ENCODE results near the gene LRRC1. TPM values are rescaled to one million over a fixed set of nuclear protein-coding genes. Genes with fewer than 3 reads are reported as not detected.

Gene LRRC1
- total RNA-seq, 2 experiments from 2014 or later, result 1.5 to 2.6 TPM

DNA sequence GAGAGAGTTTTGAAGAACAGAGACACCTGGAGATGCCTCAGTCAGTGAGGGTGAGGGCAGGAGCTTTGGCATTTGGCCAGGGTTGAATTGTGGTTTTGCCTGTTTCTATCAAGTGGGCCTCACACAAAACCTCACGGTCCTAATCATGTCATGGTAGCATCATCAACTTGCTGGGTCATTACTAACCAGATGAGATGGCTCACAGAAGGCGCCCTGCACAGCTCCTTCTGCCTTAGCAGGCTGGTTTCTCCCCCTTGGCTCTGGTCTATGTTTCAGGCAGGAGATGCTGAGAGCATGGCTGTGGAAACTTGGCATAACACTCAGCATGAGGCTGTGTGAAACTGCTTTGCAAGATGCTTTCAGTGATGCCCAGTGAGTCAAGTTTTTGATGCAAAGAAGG is 99.3 kb downstream of the LRRC1 start:
- peak; percentile 47 for DNase-seq
- peaks cover 7% of the 10 kb centered on the region for H3K36me3 Mint-ChIP-seq
- no peaks in the 10 kb centered on the region for H3K27me3 Mint-ChIP-seq
- H3K27ac Mint-ChIP-seq, result no peak overlapping the region
- H3K4me3 Mint-ChIP-seq, result no peak overlapping the region
- H3K4me1 Mint-ChIP-seq, result peaks cover 14% of the 10 kb centered on the region
- no peaks in the 10 kb centered on the region for H3K9me3 Mint-ChIP-seq

DNA sequence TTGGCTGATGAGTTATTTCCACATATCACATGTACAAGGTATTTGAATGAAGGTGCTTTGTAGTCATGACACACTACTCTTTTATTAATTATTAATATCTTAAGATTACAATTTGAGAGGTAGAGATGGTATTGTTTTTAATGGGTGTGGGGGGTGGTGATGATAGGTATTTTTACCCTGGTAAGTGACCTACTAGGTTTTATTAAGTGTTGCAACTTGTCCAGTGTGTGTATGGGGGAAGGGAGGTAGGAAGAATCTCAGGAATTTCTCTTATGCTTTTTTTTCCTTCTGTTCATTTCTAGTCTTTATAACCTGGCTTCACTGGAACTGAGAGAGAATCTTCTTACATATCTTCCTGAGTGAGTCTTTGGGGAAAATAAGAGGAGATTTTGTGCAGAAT is 101.4 kb downstream of the LRRC1 start:
- DNase-seq, result no peak
- Mint-ChIP-seq H3K4me1 (peaks cover 14% of the 10 kb centered on the region), H3K9me3 (no peaks in the 10 kb centered on the region), H3K4me3 (no peak overlapping the region), H3K27ac (no peak overlapping the region), H3K36me3 (peaks cover 9% of the 10 kb centered on the region), H3K27me3 (no peaks in the 10 kb centered on the region)

DNA sequence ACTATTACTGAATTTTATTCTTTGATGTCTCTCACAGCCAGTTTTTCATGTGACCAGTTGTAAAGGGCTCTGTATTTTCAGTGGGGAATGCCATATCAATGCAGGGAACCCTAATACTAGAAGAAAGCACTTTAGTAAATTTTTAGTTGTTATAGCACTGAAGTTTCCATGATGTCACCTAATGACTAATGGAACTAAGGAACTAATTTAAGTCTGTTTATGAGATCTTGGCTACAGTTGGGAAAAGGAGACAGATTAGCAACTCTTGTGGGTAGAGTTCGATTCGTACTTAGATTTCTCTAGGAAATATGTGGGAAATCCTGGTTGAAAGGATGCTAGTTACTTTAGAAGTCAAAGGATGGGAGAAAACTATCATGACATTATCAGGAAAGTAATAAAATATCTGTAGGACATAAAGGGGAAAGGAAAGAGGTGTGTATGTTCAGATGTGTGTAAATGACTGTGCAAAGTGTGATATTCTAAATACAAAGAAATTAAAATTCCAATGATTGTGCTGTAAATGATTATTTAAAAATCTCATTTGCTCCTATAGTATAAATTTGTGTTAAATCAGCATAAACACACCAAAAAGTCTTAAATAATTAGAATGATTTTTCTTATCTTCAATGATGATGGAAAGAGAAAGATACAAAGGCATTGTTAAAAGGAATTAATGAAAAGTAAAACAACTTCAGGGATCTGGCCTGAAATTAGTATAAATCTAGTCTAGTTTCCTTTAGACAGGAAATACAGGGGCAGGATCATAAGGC is 103.4 kb downstream of the LRRC1 start:
- Mint-ChIP-seq H3K4me3 (no peak overlapping the region), H3K27ac (no peak overlapping the region), H3K27me3 (no peaks in the 10 kb centered on the region), H3K9me3 (no peaks in the 10 kb centered on the region), H3K4me1 (peaks cover 8% of the 10 kb centered on the region), H3K36me3 (peaks cover 9% of the 10 kb centered on the region)
- no peak for DNase-seq

DNA sequence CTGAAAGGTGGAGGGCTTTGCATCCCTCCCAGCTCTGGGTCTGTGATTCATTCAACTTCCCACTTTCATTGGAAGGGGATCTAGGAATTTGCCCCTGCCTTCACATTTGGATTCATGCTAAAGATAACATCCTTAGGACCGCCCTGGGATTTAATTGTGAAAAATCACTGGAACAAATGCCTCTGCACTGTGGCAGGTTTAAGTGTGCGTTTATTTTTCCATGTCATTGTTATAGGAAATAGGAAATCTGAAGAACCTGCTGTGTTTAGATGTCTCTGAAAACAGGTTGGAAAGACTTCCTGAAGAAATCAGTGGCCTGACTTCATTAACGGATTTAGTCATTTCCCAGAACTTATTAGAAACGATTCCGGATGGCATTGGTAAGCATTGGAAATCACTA is 104.7 kb downstream of the LRRC1 start:
- peaks cover 3% of the 10 kb centered on the region for H3K4me1 Mint-ChIP-seq
- H3K36me3 Mint-ChIP-seq, result peaks cover 9% of the 10 kb centered on the region
- no peak overlapping the region for H3K4me3 Mint-ChIP-seq
- no peak for DNase-seq
- H3K9me3 Mint-ChIP-seq, result no peaks in the 10 kb centered on the region
- no peak overlapping the region for H3K27ac Mint-ChIP-seq
- H3K27me3 Mint-ChIP-seq, result no peaks in the 10 kb centered on the region

DNA sequence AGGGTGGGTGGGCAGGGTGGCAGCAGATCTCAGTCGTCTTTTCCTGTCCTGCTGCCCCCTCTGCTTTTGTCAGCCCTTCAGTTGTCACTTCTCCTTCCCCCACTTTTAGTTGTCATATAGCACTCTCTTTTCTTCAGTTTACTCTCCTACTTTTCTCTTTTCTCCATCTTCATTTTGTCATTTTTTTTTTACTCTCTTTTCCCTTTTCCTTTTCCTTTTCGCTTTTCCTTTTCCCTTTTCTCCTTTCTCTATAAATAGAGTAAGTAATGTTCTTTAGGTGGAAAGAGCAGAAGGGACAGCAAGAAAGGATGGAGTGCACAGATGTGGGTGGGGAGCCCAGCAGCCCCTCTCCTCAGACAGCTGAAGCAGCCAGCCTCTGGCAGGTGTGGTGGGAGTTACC is 108.6 kb downstream of the LRRC1 start:
- DNase-seq, result no peak
- H3K4me1 Mint-ChIP-seq, result no peaks in the 10 kb centered on the region
- no peak overlapping the region for H3K27ac Mint-ChIP-seq

DNA sequence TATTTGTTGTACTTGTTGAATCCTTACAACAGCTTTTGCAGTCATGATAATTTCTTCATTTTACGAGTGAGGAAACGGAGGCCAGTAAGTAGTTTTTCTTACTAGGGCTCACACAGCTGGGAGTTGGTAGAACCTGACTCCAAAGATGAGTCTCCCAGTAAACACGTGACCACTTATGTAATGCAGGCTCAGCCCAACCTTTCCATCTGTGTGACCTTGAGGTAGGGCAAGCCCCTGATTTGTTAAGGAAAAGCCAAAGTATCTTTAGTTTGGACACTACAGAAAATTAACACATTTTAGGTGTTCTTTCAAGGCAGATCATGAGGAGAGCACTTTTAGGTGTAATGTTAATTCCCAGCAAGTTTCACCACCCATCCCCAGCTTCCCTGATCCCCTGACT is 111.3 kb downstream of the LRRC1 start:
- Mint-ChIP-seq H3K4me3 (no peak overlapping the region), H3K27me3 (no peaks in the 10 kb centered on the region)
- DNase-seq, result no peak

More for the DNA sequence above, 108.6 kb downstream of the LRRC1 start:
- no peak overlapping the region for H3K4me3 Mint-ChIP-seq
- H3K9me3 Mint-ChIP-seq, result no peaks in the 10 kb centered on the region
- peaks cover 7% of the 10 kb centered on the region for H3K36me3 Mint-ChIP-seq
- H3K27me3 Mint-ChIP-seq, result no peaks in the 10 kb centered on the region

DNA sequence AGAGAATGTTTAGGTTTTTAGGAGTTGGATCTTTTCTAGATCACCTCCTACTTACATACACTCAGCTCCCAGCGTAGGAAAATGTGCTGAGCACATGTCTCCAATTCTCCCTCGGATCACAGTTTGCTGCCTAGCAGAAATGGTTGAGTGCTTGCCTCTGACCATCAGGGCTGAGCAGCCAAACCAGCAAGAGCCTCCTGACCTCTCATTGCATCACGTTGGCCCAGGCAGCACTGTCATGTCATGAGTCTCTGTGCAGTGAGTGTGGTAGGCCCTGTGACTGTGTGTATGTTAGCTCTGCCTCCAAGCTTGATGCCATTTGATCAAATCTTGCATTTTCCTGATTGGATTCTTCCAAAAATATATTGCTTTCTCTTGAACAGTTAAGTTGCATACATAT is 112.0 kb downstream of the LRRC1 start:
- DNase-seq, result no peak
- no peak overlapping the region for H3K4me3 Mint-ChIP-seq
- H3K27me3 Mint-ChIP-seq, result no peaks in the 10 kb centered on the region

More for the DNA sequence above, 111.3 kb downstream of the LRRC1 start:
- H3K36me3 Mint-ChIP-seq, result peaks cover 4% of the 10 kb centered on the region
- H3K27ac Mint-ChIP-seq, result no peak overlapping the region
- no peaks in the 10 kb centered on the region for H3K4me1 Mint-ChIP-seq
- H3K9me3 Mint-ChIP-seq, result no peaks in the 10 kb centered on the region

DNA sequence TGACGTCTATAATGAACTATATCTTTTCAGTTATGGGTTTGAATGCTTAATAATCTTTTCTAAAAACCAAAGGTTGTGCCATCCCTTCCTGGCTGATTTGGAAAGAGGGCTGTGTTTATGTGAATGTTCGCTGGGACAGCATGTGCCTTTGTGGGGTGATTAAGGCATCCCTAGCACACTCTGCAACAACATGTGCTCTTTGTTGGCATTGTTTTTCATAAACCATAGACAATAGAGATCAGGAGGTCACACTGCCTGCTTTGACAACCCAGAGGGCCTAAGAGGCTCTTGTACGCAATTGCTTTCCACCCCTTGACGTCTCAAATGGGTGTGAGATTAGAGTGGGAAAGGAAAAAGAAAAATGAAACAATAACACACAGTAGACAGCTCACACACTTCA is 116.0 kb downstream of the LRRC1 start:
- Mint-ChIP-seq H3K4me3 (no peak overlapping the region), H3K4me1 (no peaks in the 10 kb centered on the region), H3K27me3 (no peaks in the 10 kb centered on the region), H3K36me3 (no peaks in the 10 kb centered on the region), H3K9me3 (no peaks in the 10 kb centered on the region), H3K27ac (no peak overlapping the region)
- no peak for DNase-seq

More for the DNA sequence above, 112.0 kb downstream of the LRRC1 start:
- Mint-ChIP-seq H3K36me3 (peaks cover 4% of the 10 kb centered on the region), H3K27ac (no peak overlapping the region), H3K9me3 (no peaks in the 10 kb centered on the region), H3K4me1 (no peaks in the 10 kb centered on the region)

DNA sequence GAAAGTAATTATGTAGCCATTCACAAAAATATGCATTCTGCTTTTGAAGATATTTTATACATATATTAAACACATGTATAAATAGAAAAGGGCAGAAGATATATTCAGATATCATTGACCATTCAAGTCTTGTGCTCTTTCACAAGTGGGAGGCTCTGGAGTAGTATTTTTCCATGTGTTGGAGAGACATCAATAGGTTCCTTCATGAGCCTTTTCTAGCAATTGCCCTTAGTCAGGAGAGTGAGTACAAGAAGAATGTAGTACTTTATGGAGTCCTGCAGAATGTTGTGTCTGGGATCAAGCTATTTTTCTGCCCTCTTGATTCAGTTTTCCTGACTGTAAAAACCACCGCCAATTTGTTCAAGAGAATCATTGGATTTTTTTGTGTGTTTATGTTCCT is 117.9 kb downstream of the LRRC1 start:
- no peak for DNase-seq
- H3K27me3 Mint-ChIP-seq, result no peaks in the 10 kb centered on the region
- no peaks in the 10 kb centered on the region for H3K4me1 Mint-ChIP-seq
- no peak overlapping the region for H3K27ac Mint-ChIP-seq
- no peaks in the 10 kb centered on the region for H3K36me3 Mint-ChIP-seq
- no peaks in the 10 kb centered on the region for H3K9me3 Mint-ChIP-seq
- H3K4me3 Mint-ChIP-seq, result no peak overlapping the region

DNA sequence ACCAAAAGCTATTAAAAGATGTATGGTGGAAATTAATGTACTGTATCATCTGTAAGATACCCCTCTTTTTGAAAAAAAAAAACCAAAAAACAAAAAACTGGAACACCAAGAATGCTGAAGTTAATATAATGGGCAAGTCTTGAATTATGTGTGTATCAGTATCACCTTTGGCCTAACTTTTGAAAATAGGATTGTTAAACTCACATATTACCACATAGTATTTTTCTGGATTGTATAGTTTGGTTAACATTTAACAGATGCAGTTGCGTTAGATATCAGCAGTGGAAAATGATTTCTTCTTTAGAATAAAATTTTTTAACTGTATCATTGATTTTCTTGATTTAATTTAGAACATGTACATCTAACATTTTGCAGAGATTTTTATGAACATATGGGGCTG is 118.5 kb downstream of the LRRC1 start:
- H3K4me3 Mint-ChIP-seq, result no peak overlapping the region
- H3K27me3 Mint-ChIP-seq, result no peaks in the 10 kb centered on the region
- no peaks in the 10 kb centered on the region for H3K9me3 Mint-ChIP-seq
- H3K36me3 Mint-ChIP-seq, result no peaks in the 10 kb centered on the region
- no peak overlapping the region for H3K27ac Mint-ChIP-seq
- no peaks in the 10 kb centered on the region for H3K4me1 Mint-ChIP-seq
- DNase-seq, result no peak

DNA sequence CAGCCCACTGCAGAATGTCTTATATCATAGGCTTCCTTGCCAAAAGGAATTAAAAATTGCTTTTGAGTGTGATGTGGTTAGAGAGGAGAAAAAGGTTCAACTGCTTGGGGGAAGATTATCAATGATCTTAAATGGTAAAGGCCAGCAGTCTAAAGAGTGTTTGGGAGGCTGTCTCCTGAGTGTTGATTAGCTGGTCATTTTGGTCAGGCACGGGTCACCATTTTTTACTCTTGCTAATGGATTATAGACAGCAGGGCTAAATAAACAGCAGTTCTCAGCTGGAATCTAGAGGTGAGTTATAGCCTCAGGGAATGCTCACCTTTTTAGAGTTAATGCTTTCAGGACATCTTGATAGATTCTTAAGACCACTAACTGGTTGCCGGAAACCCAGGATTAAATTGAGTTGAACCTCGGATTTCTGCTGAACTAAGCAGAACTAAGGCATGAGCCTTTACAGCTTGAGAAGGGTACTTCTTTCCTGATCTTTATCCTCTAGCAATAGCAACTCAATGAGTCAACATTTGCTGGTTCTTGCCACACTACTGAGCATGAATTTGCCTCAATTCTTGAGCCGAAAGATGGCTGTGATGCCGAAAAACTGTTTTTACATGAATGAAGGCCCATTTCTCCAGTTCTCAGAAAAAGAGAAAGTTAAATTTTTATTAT is 120.4 kb downstream of the LRRC1 start:
- DNase-seq, result no peak
- H3K36me3 Mint-ChIP-seq, result no peaks in the 10 kb centered on the region
- no peak overlapping the region for H3K4me3 Mint-ChIP-seq
- H3K27ac Mint-ChIP-seq, result no peak overlapping the region
- no peaks in the 10 kb centered on the region for H3K4me1 Mint-ChIP-seq
- H3K9me3 Mint-ChIP-seq, result no peaks in the 10 kb centered on the region
- no peaks in the 10 kb centered on the region for H3K27me3 Mint-ChIP-seq

DNA sequence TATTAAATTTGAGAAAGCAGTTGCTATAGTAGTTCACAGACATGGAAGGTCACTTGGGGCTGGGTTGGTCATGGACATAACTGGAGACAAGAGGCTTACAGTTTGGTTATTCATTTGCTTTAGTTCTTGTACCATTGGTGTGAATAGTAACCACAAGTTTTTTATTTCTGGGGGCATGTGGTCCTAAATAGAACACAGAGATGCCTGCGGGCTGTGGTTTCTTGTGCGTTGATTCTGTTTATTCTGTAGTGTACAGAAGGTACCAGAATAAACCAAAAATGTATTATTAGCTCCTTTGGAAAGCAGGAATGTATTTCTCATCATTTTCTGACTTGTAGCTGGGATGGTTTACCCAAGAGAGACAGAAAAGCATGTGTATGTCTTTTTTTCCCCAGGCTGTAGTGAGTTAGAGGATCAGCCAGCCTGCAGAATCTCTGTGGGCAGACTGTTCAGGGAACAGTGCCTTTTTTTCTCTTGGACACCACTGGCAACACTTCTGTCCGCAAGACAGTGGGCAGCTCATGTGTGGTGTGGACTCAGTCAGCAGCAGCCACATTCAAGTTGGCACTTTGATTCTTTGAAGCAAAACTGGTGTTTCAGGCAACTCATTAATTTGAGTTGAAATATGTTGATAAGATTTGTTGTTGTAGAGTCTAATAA is 122.1 kb downstream of the LRRC1 start:
- no peaks in the 10 kb centered on the region for H3K36me3 Mint-ChIP-seq
- no peak for DNase-seq
- no peaks in the 10 kb centered on the region for H3K27me3 Mint-ChIP-seq
- no peak overlapping the region for H3K27ac Mint-ChIP-seq
- no peaks in the 10 kb centered on the region for H3K4me1 Mint-ChIP-seq
- H3K9me3 Mint-ChIP-seq, result no peaks in the 10 kb centered on the region
- no peak overlapping the region for H3K4me3 Mint-ChIP-seq

DNA sequence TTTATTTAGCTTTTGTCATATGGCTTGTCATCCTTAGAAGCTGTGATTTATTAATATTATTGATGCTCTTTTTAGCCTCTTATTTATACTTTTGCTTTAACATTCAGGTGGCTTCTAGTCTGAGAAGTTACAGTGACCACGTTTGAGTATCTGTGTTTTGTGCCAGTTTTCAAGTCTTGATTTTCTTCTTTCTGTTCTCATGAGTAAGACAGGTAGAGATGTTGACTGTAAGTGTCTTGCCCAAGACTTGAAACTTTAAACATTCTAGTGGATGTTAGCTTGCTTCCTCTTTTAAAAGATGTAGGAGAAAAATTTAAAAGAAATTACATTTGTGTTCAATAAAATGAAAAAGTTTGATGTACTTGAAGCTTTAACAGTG is 122.6 kb downstream of the LRRC1 start:
- Mint-ChIP-seq H3K4me3 (no peak overlapping the region), H3K27me3 (no peaks in the 10 kb centered on the region), H3K36me3 (no peaks in the 10 kb centered on the region), H3K4me1 (no peaks in the 10 kb centered on the region), H3K27ac (no peak overlapping the region), H3K9me3 (no peaks in the 10 kb centered on the region)
- DNase-seq, result no peak

DNA sequence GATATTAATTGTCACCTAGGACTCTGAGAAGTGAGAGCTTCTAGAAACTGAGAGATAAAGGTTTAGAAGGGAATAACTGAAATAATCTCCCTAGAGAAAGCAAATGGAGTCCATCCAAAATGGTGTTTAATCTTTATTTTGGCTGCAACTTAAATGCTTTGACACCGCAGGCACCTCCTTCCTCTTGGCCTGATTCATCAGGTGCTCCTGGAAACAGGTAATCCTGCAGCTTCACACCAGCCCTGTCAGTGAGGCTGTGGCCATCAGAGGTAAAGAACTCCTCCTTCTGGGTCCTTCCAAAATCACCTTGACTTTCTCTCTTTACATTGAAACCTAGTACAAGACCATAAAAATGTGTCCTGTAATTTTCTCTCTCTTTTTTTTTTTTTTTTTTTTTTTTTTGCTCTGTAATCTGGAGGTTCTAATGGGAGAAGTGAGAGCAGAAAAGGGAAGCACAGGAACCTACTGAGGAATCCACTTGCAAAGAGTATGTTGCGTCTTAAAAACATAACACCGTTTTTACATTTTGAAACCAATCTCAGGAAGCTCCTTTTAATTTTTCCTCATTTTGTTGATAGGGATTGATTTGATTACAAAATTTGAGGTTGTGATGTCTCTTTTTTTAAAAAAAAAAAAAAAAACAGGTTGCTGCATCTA is 124.2 kb downstream of the LRRC1 start:
- no peak for DNase-seq
- H3K4me3 Mint-ChIP-seq, result no peak overlapping the region
- H3K36me3 Mint-ChIP-seq, result no peaks in the 10 kb centered on the region
- H3K4me1 Mint-ChIP-seq, result no peaks in the 10 kb centered on the region
- H3K27ac Mint-ChIP-seq, result no peak overlapping the region
- no peaks in the 10 kb centered on the region for H3K27me3 Mint-ChIP-seq
- H3K9me3 Mint-ChIP-seq, result no peaks in the 10 kb centered on the region

DNA sequence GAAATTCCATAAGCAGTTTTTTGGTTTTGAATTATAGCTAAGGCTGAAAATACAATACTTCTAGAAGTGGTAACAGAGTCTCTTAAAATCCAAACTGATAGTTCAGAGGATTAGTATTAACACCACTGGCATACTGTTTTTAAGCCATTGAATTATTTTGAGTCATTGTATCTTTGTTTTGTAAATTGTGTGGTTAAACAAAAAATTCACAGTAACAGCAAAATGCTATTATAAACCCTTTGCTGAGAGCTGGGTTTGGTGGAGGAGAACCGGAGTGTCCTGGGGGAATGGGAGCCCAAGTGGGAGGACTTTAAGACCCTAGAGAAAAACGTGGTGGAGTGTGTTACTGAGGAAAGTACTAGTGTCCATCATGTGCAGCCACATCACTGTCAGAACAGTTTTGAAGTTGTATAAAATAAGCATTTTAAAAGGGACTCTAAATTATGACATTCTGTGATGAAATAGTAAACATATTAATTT is 125.1 kb downstream of the LRRC1 start:
- Mint-ChIP-seq H3K27ac (no peak overlapping the region), H3K36me3 (no peaks in the 10 kb centered on the region), H3K9me3 (no peaks in the 10 kb centered on the region), H3K4me3 (no peak overlapping the region), H3K27me3 (no peaks in the 10 kb centered on the region), H3K4me1 (no peaks in the 10 kb centered on the region)
- DNase-seq, result no peak

Data from activated naive CD8-positive, alpha-beta T cell treated with anti-CD3 and anti-CD28 coated beads for 36 hours (primary cell).